Endothelial cell of umbilical vein (primary cell): Measurements from ENCODE around the gene RMRP. TPM values are rescaled to one million over a fixed set of nuclear protein-coding genes. Genes with fewer than 3 reads are reported as not detected.

ENCODE experiments used
- BruUV-seq: library from RNA; stranded (reverse); fragments of 400-500 nt; replicated peaks from 2 replicates; lab custom pipeline; 2021; lab: Mats Ljungman, UMichigan
- CTCF ChIA-PET: fragments of 300-600, 350-600 bp; sonication (Branson Sonifier 250); formaldehyde crosslinking; loops from one replicate; lab custom pipeline; 2021; ENCODE audit warnings: antibody characterized with exemption, inconsistent platforms; lab: Charles Lee
- POLR2A ChIA-PET: fragments of 300-600, 350-600 bp; sonication (Branson Sonifier 250); formaldehyde crosslinking; loops from one replicate; lab custom pipeline; 2021; ENCODE audit warnings: antibody characterized with exemption, inconsistent platforms; lab: Charles Lee
- DNase-seq: peaks from one replicate; pipeline ENCODE4 v3.0.0-alpha.2; 2011; ENCODE audit warnings: low read depth, low spot score
- FAIRE-seq: peaks from 2 replicates; lab custom pipeline; 2011; peaks lifted over from hg19 to GRCh38; lab: Jason Lieb, UNC
- H2AFZ ChIP-seq: 2 replicates; pipeline ENCODE4 v1.6.0; 2012; ENCODE audit warnings: low read depth, low read length, control low read depth, inconsistent platforms
- H3K27ac ChIP-seq: 2 replicates; pipeline ENCODE4 v1.5.1; 2011; ENCODE audit warnings: low read depth, mild to moderate bottlenecking, control low read depth, low read length, moderate library complexity; ENCODE audit not compliant: insufficient read depth
- H3K27me3 ChIP-seq, 2 experiments: 2 replicates each; pipeline versions ENCODE4 v1.6.0 to v1.6.1; 2011; ENCODE audit warnings: low read length in 2 of 2, mixed read lengths in 1 of 2; ENCODE audit not compliant: control insufficient read depth in 2 of 2, insufficient read depth in 2 of 2
- H3K36me3 ChIP-seq, 2 experiments: 2 replicates in 1 of 2; 3 replicates in 1 of 2; pipeline ENCODE4 v1.5.1; 2011; ENCODE audit warnings: low read length in 2 of 2, mild to moderate bottlenecking in 1 of 2, moderate library complexity in 1 of 2; ENCODE audit not compliant: control insufficient read depth in 2 of 2, insufficient read depth in 2 of 2; ENCODE audit errors: extremely low read depth in 1 of 2
- H3K4me1 ChIP-seq: 3 replicates; pipeline ENCODE4 v1.5.1; 2011; ENCODE audit warnings: mild to moderate bottlenecking, low read length; ENCODE audit not compliant: control insufficient read depth, insufficient read depth; ENCODE audit errors: extremely low read depth
- H3K4me2 ChIP-seq: 2 replicates; pipeline ENCODE4 v1.6.1; 2011; ENCODE audit warnings: low read length, control low read depth, mixed read lengths; ENCODE audit not compliant: insufficient read depth
- H3K4me3 ChIP-seq, 3 experiments: fragments of 200-600 bp in 1 of 3; sonication (generic), shearing (Covaris generic) in 1 of 3; replicated peaks in 1 of 3; 2 replicates each; pipeline ENCODE4 v1.5.1; 2011 to 2016; ENCODE audit warnings: control low read depth in 3 of 3, low read length in 3 of 3, mild to moderate bottlenecking in 2 of 3, inconsistent platforms in 1 of 3, low read depth in 1 of 3, moderate library complexity in 1 of 3; ENCODE audit not compliant: insufficient read depth in 1 of 3
- H3K79me2 ChIP-seq: 2 replicates; pipeline ENCODE4 v1.6.0; 2012; ENCODE audit warnings: low read length, inconsistent platforms; ENCODE audit not compliant: control insufficient read depth, insufficient read depth
- H3K9ac ChIP-seq: replicated peaks from 2 replicates; pipeline ENCODE3; 2011; ENCODE audit warnings: low read length, control low read depth; ENCODE audit not compliant: insufficient read depth; ENCODE audit errors: extremely low read depth
- H3K9me1 ChIP-seq: replicated peaks from 3 replicates; pipeline ENCODE4 v1.6.0; 2011; ENCODE audit warnings: mild to moderate bottlenecking, low read length; ENCODE audit not compliant: control insufficient read depth, insufficient read depth; ENCODE audit errors: extremely low read depth
- H3K9me3 ChIP-seq: replicated peaks from 2 replicates; pipeline ENCODE4 v1.5.1; 2012; ENCODE audit warnings: low read length, inconsistent platforms; ENCODE audit not compliant: control insufficient read depth, insufficient read depth
- H4K20me1 ChIP-seq: replicated peaks from 2 replicates; pipeline ENCODE3; 2011; ENCODE audit warnings: mild to moderate bottlenecking, low read length; ENCODE audit not compliant: control insufficient read depth, insufficient read depth; ENCODE audit errors: extremely low read depth
- CTCF ChIP-seq, 2 donors: IDR thresholded peaks; 1 replicate in 1 of 2; 2 replicates in 1 of 2; pipeline ENCODE4 v1.5.1; 2011; ENCODE audit warnings: low read length in 2 of 2, mild to moderate bottlenecking in 2 of 2, moderate library complexity in 2 of 2, control low read depth in 1 of 2, inconsistent platforms in 1 of 2, low read depth in 1 of 2; ENCODE audit not compliant: insufficient read depth in 1 of 2; ENCODE audit errors: extremely low read depth in 1 of 2
- EZH2 ChIP-seq: IDR thresholded peaks from 2 replicates; pipeline ENCODE4 v1.6.1; 2012; ENCODE audit warnings: borderline replicate concordance, low read depth, mild to moderate bottlenecking, moderate library complexity, low read length, inconsistent platforms; ENCODE audit not compliant: severe bottlenecking
- FOS ChIP-seq: IDR thresholded peaks from 2 replicates; pipeline ENCODE4 v1.6.1; 2011; ENCODE audit warnings: mild to moderate bottlenecking, low read length, moderate library complexity, borderline replicate concordance; ENCODE audit not compliant: insufficient read depth
- GATA2 ChIP-seq: IDR thresholded peaks from 2 replicates; pipeline ENCODE4 v1.7.0; 2011; ENCODE audit warnings: low read depth, mild to moderate bottlenecking, moderate library complexity, mixed read lengths, low read length; ENCODE audit not compliant: insufficient read length, insufficient read depth
- JUN ChIP-seq: IDR thresholded peaks from 2 replicates; pipeline ENCODE4 v1.6.1; 2011; ENCODE audit warnings: borderline replicate concordance, low read depth; ENCODE audit not compliant: insufficient read length, insufficient read depth
- MAX ChIP-seq: IDR thresholded peaks from 2 replicates; pipeline ENCODE4 v1.6.1; 2011; ENCODE audit not compliant: insufficient read depth, insufficient read length
- MYC ChIP-seq: IDR thresholded peaks from one replicate; pipeline ENCODE4 v1.6.1; 2011; ENCODE audit warnings: mild to moderate bottlenecking, low read depth, low read length
- POLR2A ChIP-seq: IDR thresholded peaks from 2 replicates; pipeline ENCODE4 v1.6.1; 2012; ENCODE audit warnings: low read depth, mild to moderate bottlenecking, control low read depth, low read length
- POLR2AphosphoS5 ChIP-seq: IDR thresholded peaks from 2 replicates; pipeline ENCODE4 v1.6.1; 2012; ENCODE audit warnings: low read depth, mild to moderate bottlenecking, control low read depth, low read length, moderate library complexity; ENCODE audit not compliant: insufficient read depth
- dilution Hi-C: fragments of 300-500 bp; cut with MboI; formaldehyde crosslinking; loops from one replicate; pipeline ENCODE4 v1.15.0; 2019; ENCODE audit warnings: low sequenced_read_pairs; ENCODE audit not compliant: extremely low pct_ligation_motif_present
- intact Hi-C: fragments of 100-400 bp; cut with micrococcal nuclease; formaldehyde crosslinking; loops from one replicate; pipeline ENCODE4 v1.10.0; 2022
- polyA plus RNA-seq, 4 experiments: library from polyadenylated mRNA; depleted of rRNA in 3 of 4; stranded (reverse) in 3 of 4; unstranded in 1 of 4; fragments of >200 nt; gene quantifications; 2 replicates each; pipeline versions ENCODE4 v1.2.1 to v1.2.3, GENCODE V29; 2011 to 2012; ENCODE audit warnings: missing spikeins in 1 of 4
- total RNA-seq: library from RNA; stranded (reverse); gene quantifications from 2 replicates; pipeline ENCODE4 v1.2.3, GENCODE V29; 2021

Gene RMRP
- total and polyA plus RNA-seq, 2 donors (not counting 3 experiments of a cell fraction or from before 2014, with no cell fraction given) = 19,118 TPM; not detected in 1

GRCh38 chr9:35658137-35658967 is 533 bp upstream of the RMRP start, which contains the start of gene CCDC107:
CCDC107 (plus strand) TSS chr9:35658292; CDS start chr9:35658380, 88 bp downstream.
- intact Hi-C loops = loop anchor here (1.0 to 5.0 kb wide), 5 partner anchors 31 to 249 kb away; partner anchors contain the start of genes CREB3, HRCT1, RUSC2 and SPAAR
- peaks cover 0 to 8% of the 10 kb centered on the region in 2 experiments for H3K36me3 ChIP-seq
- no peaks in the 10 kb centered on the region for H3K9me1 ChIP-seq
- TSS peak; percentile 47 for BruUV-seq
- no peaks in the 10 kb centered on the region for H3K27me3 ChIP-seq
- H3K79me2 ChIP-seq = peaks cover 4% of the 10 kb centered on the region
- H3K9me3 ChIP-seq = no peaks in the 10 kb centered on the region
- H3K4me3 ChIP-seq = peak within 1 kb of the TSS; percentile 84 to 87 (median 86)
- no peaks in the 10 kb centered on the region for H4K20me1 ChIP-seq
- FAIRE-seq (no peak), DNase-seq (peak; percentile 89)
- peak; percentile 65 to 88 for TF ChIP-seq CTCF (IDR thresholded peaks at IDR 0.05; ENCODE audit: extremely low read depth in 1 of 2, insufficient read depth in 1 of 2, low read depth in 1 of 2, low read length in 2 of 2)
- TF ChIP-seq JUN = no peak
- no peak for TF ChIP-seq GATA2
- peak; percentile 87 for TF ChIP-seq POLR2AphosphoS5
- TF ChIP-seq MAX = no peak
- no peak for TF ChIP-seq MYC
- TF ChIP-seq FOS = no peak
- no peak for TF ChIP-seq EZH2
- TF ChIP-seq POLR2A = peak; percentile 96
- H3K27ac ChIP-seq = peak within 1 kb of the TSS; percentile 94
- H3K4me2 ChIP-seq = peak within 1 kb of the TSS; percentile 93
- dilution Hi-C loops = no loop called here
- ChIA-PET CTCF (interaction anchor here (0.6 to 10.0 kb wide), 12 partner anchors 9 to 177 kb away, joined by 3 to 227 read pairs (median 4); partner anchors contain the start of genes MSMP and TPM2), POLR2A (interaction anchor here (1.6 kb wide), 1 partner anchor 30 kb away, joined by 4 read pairs; no protein-coding TSS in a partner anchor)
- peak within 1 kb of the TSS; percentile 86 for H3K9ac ChIP-seq
- peak within 1 kb of the TSS; percentile 84 for H2AFZ ChIP-seq
- H3K4me1 ChIP-seq = peaks cover 11% of the 10 kb centered on the region
